NCI-H146 (cell line): ENCODE data around the gene CRISP2.

Source experiments
- DNase-seq: peaks from one replicate; lab custom pipeline; 2025; lab: John Stamatoyannopoulos, UW

Gene CRISP2

DNA sequence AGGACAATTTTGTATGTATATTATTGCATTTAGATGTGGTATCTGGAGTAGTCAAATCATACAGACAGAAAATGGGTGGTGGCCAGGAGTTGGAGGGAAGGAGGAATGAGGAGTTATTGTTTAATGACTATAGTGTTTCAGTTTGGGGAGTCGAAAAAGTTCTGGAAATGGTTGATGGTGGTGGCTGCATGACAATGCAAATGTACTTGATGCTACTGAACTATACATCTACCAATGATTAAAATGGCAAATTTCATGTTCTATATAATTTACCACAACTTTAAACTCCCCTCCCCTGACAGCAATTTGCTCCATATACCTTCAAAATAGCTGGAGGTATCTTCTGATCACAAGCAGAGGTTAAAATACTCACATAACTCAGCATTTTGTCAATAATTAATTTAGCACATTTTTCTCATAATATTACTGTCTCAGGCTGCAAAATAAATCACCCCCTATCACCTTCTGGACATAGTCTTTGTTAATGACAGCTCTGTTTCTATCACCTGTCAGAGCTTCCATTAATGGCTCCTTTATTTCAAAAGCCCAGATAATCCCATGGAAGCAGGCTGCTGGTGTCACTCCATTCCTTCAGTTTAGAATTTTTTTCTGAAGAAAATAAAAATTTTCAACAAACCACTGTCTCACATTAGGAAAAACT is 51.0 kb downstream of the CRISP2 start:
- no peak for DNase-seq

- no peak for DNase-seq
These were observed 59.4 kb downstream of the CRISP2 start for GRCh38 chr6:49653942-49654341.

DNA sequence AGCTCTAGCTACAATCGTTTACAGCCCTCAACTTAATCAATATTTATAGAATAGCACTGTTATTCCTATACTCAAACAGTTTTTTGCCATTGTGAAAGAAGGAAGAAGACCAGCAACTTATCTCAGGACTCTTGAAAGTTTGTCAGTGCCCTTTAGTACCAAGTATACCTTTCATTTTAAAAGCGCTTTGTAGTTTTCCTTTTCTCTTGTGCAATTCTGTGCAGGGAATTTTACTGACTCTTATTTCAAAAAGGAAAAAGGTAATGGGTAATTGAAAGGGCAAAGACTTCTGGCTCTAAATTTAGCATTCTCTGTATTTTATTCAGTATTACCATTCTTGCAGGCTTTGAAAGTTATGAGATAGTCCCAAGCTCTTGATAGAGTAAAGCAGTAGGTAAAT is 59.9 kb downstream of the CRISP2 start:
- no peak for DNase-seq

DNA sequence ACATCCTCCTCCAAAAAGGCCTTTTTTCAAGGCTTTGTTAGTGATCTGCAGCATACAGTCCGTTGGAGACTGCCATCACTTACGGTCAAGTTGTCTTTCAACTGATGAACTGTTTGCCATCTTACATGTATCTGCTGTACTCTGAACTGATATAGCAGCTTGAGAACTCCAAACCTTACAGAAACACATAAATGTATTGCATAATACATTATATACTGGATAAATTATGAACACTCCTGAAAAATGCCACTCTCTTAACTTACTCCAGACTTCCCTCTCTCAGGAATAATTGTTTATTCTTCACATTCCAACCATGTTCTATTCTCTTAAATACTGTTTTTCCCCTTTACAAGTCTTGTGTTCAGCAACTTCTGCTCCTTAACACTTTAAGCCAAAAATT is 62.1 kb downstream of the CRISP2 start:
- no peak for DNase-seq

DNA sequence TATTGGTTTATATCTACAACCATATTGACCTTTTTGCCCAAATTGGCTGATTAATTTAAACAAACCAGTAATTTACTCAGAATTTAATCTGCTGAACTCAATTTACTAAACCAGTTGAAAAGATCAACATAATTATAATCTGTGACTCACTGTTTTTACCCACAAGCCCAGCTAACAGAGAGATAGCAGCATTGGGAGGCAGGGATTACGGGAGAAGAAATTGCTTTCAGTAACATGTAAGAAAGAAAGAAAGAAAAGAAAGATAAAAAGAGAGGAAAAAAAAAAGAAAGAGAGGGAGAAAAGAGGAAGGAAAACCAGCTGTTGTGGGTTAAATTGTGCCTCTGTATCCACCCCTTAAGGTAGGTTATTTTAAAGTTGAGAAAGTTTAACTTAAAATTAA is 63.4 kb downstream of the CRISP2 start:
- no peak for DNase-seq

- DNase-seq, result no peak
These were observed 65.3 kb downstream of the CRISP2 start for GRCh38 chr6:49648036-49648435.

- DNase-seq, result no peak
These were observed 65.9 kb downstream of the CRISP2 start for GRCh38 chr6:49647476-49647875.

GRCh38 chr6:49646942-49647341 is 66.4 kb downstream of the CRISP2 start:
- no peak for DNase-seq

GRCh38 chr6:49646130-49646824 is 67.1 kb downstream of the CRISP2 start:
- no peak for DNase-seq

DNA sequence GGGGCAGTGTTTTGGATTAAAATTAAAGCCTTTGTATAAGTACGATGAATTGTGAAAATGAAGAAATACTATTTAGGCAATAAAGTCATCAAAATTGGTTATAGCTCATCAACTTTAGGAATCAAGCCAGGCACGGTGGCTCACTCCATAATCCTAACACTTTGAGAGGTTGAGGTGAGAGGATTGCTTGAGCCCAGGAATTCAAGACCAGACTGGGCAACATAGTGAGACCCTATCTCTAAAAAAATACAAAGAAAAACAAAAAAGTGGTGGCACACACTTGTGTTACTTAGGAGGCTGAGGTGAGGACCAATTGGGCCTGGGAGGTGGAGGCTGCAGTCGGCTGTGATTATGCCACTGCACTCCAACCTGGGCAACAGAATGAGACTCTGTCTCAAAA is 68.2 kb downstream of the CRISP2 start:
- no peak for DNase-seq
